SK-MEL-5 (cell line): ENCODE results near the gene KCNK17. TPM values are rescaled to one million over a fixed set of nuclear protein-coding genes. Genes with fewer than 3 reads are reported as not detected.

Experiments used
- DNase-seq: peaks from one replicate; pipeline ENCODE4 v3.0.0-alpha.2; 2016; ENCODE audit warnings: low read depth, low spot score
- in situ Hi-C: cut with HindIII; loops from 2 replicates; pipeline ENCODE4 v1.10.0; 2016; ENCODE audit warnings: low sequenced_read_pairs, high pct_unique_total_duplicates, low pct_unique_long_range_greater_than_20kb
- total RNA-seq: library from RNA; depleted of rRNA; stranded (reverse); fragments of >200 nt; shearing (Covaris generic); gene quantifications from 2 replicates; pipeline ENCODE4 v1.2.3, GENCODE V29; 2014; rRNA removed

KCNK17 gene
- total RNA-seq, 1 experiment from 2014 or later = not detected

DNA sequence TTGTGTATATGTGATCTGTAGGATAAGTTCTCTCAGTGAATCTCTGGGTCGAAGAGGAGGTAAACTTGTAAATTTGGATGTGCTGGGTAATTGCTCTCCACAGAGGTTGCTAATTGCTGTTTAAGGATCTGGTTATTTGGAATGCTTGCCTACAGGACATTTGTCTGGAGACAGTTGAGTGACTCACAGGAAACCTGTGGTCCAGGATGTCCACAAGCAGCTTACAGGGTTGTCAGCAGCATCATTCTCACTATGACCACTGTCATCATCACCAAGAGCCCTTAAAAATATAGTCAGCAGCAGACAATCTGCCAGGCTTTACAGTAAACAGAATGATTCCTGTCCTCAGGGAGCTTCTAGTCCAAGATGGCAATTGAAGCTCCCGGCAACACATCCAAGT lies 53.8 kb downstream of the KCNK17 start:
- in situ Hi-C loops = no loop called here
- DNase-seq = no peak

DNA sequence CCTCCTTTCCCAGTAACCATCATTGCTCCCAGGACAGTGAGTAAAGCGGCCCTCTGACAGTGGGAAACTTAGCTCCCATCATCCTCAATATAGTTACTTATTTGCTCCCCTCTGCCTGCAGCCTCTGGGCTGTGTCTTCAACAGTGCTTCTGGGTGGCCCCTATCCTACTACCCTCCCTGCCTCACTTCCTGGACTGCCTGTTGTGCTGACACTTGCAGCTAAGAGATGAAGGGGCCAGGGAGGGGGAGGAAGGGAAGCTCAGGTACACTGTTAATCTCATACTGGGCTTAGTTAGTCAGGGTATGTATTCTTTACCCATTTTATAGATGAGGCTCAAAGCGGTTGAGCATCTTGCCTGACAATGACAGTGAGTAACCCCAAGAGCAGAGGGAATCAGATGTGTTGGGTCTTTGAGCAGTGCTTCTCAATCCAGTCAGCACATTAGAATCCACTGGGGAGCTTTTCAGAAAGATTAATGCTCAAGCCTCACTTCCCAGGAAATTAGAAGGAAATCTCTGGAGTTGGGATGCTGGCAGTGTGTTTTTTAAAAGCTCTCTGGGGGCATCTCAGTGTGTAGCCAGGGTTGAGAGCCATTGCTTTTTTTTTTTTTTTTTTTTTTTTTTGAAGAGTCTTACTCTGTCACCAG lies 57.8 kb downstream of the KCNK17 start:
- DNase-seq = no peak
- in situ Hi-C loops = no loop called here

DNA sequence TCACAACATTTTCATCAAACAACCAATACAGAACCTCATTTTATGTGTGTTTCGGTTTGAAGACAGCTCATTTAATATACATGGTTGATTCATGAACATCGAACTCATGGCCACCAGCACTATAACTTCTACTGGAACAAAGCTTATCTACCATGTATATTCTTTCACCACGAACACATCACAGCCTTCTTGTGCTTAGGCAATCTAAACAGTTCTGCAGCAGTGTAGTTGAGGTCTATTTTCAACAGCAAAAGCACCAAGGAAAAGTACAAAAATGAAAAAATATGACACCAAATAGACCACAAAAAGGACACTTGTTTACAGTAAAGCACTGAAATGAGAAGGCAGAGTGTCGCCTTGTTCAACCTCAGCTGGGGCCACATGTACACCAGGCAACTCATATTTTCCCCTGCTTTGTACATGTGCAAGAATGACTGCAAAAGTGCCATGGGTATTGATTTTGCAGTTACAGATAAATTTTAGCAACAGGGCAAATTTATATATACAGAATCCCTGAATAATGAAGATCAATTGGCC lies 59.2 kb downstream of the KCNK17 start:
- in situ Hi-C loops = no loop called here
- no peak for DNase-seq

DNA sequence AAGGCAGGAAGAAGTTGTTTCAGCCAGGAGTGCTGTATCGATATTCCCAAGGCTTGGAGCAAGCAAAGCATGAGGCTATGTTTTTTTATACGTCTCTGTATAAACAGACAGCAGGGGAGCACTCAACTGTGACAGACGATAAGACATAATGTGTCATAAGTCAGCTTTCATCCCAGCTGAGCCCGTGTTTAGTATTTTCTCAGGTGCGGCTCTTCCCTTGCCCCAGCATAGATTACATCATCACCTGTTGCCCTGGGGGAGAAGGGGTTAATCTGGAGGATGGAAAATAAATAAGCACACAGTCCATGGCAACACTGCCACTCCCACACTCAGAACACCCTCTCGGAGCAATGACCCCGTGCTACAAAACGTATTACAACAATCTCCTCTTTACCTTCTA lies 62.8 kb downstream of the KCNK17 start:
- in situ Hi-C loops = no loop called here
- no peak for DNase-seq

DNA sequence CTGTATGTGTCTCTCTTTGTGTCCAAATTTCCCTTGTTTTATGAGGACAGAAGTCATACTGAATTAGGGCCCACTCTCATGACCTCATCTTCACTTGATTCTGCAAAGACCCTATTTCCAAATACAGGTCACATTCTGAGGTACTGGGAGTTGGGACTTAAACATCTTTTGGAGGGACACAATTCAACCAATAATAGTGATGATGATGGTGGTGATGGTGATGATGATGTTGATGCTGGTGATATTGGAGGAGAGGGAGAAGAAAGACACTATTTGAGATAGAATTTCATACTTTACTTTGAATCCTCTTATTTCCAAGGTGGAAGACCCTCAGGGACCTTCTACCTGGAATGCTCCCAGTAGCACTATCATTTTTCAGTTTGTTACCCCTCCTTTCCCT lies 63.7 kb downstream of the KCNK17 start:
- in situ Hi-C loops = no loop called here

DNA sequence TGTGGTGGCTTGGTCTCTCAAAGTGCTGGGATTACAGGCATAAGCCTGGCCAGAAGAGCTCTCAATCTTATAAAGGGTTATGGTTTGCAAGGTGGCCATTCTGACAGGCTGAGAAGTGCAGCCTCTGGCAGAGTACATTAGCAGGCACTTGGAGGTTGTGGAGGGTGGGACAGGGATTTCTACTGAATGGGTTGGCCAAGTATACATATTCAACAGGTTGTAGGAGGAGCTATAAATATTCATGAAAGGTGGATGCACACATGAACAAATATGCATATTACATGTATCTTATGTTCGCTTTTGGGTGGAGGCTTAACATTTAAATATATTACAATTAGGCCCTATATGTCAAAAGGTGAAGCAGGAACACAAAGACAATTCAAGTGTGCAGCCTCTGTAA lies 64.9 kb downstream of the KCNK17 start:
- no peak for DNase-seq
- in situ Hi-C loops = no loop called here

More for the DNA sequence above, 63.7 kb downstream of the KCNK17 start:
- DNase-seq = no peak

Other genes starting within 250 kb of the KCNK17 start
- gene SAYSD1, start 199.2 kb downstream of the KCNK17 start, total RNA-seq = 8.8 and 10.4 TPM in 2 replicates
- 0.32 and 0.79 TPM in 2 replicates for gene KCNK5, start 84.9 kb downstream of the KCNK17 start, total RNA-seq
- gene KCNK16, start 8.3 kb upstream of the KCNK17 start, total RNA-seq = not detected in 2 replicates